AG04449 (cell line): ENCODE data around the gene DDX3X.
A peak's percentile ranks its signal among the peaks of the same experiment; 100 is the strongest.
"Not testable (repeated sequence)": the region's sequence is repeated elsewhere in the genome, so short reads cannot be mapped to it uniquely, and the experiment has no call there.

Experiments used
- CTCF ChIA-PET: fragments of 350-600 bp; formaldehyde crosslinking; extraction: SDS; loops from one replicate; lab custom pipeline; 2021; ENCODE audit warnings: antibody characterized with exemption; lab: Yijun Ruan, JAX
- POLR2A ChIA-PET: fragments of 400-600, 350-600 bp; formaldehyde crosslinking; extraction: SDS; loops from one replicate; lab custom pipeline; 2020; ENCODE audit warnings: antibody characterized with exemption, inconsistent platforms; lab: Yijun Ruan, JAX
- DNase-seq: peaks from one replicate; pipeline ENCODE4 v3.0.0-alpha.2; 2010; ENCODE audit warnings: low read depth, low spot score
- H3K4me3 ChIP-seq: 2 replicates; pipeline ENCODE4 v1.5.1; 2011; ENCODE audit warnings: low read depth, mild to moderate bottlenecking, control low read depth, low read length
- CTCF ChIP-seq: IDR thresholded peaks from one replicate; pipeline ENCODE4 v1.5.1; 2011; ENCODE audit warnings: mild to moderate bottlenecking, moderate library complexity, low read length, control low read depth, inconsistent platforms; ENCODE audit not compliant: insufficient read depth; ENCODE audit errors: missing control alignments

DDX3X gene

DNA sequence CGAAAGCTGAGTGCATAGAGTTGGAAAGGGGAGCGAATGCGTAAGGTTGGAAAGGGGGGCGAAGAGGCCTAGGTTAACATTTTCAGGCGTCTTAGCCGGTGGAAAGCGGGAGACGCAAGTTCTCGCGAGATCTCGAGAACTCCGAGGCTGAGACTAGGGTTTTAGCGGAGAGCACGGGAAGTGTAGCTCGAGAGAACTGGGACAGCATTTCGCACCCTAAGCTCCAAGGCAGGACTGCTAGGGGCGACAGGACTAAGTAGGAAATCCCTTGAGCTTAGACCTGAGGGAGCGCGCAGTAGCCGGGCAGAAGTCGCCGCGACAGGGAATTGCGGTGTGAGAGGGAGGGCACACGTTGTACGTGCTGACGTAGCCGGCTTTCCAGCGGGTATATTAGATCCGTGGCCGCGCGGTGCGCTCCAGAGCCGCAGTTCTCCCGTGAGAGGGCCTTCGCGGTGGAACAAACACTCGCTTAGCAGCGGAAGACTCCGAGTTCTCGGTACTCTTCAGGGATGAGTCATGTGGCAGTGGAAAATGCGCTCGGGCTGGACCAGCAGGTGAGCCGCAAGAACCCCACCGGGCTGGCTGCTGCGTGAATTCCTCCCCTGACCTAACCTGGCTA, at the start of gene DDX3X:
TSS of gene DDX3X (plus strand) at position 419 of the 619 bp plus-strand sequence. CDS start at position 510, 91 bp downstream.
- TF ChIP-seq CTCF = no peak
- H3K4me3 ChIP-seq = peak within 1 kb of the TSS; percentile 86
- no peak for DNase-seq
- POLR2A ChIA-PET = interaction anchor here (0.7 to 0.9 kb wide), 2 partner anchors 31 to 57 kb away, joined by 3 read pairs; no protein-coding TSS in a partner anchor
- CTCF ChIA-PET = no interaction called here

DNA sequence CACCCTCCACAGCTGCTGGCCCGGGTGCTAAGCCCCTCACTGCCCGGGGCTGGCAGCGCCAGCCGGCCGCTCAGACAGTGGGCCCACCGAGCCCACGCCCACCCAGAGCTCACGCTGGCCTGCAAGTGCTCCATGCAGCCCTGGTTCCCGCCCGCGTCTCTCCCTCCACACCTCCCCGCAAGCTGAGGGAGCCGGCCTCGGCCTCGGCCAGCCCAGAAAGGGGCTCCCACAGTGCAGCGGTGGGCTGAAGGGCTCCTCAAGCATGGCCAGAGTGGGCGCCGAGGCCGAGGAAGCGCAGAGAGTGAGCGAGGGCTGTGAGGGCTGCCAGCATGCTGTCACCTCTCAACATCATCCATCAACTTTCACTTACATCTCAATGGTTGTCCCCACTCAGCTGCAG, 48.0 kb upstream of the DDX3X start:
- CTCF ChIA-PET, POLR2A ChIA-PET, DNase-seq: not testable (repeated sequence)

GRCh38 chrX:41288641-41289040, 45.3 kb upstream of the DDX3X start:
- no peak for TF ChIP-seq CTCF
- DNase-seq = no peak
- CTCF ChIA-PET = no interaction called here
- POLR2A ChIA-PET = no interaction called here
- H3K4me3 ChIP-seq = no peak overlapping the region

More for the DNA sequence above, 48.0 kb upstream of the DDX3X start:
- not testable (repeated sequence) for H3K4me3 ChIP-seq

DNA sequence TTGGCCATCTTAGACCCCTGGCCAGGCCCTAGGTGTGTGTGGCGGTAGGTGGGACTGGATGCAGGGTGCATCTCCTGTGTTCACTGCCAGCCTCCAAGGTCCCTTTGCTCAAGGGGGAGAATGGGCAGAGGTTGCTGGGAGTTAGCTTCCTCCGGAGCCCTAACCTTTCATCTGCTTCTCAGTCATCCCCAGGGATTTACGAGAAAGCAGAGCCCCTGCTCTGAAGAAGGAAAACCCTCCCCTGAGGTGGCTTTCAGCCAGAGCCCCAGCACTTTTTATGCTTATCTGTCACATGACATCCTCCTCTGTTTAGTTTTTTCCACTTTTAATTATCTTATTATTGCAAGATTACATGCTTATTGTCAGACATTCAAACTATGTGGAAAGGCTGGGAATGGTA, 44.9 kb upstream of the DDX3X start:
- H3K4me3 ChIP-seq = no peak overlapping the region
- no peak for TF ChIP-seq CTCF
- DNase-seq = no peak
- POLR2A ChIA-PET = no interaction called here
- CTCF ChIA-PET = no interaction called here

- no peak overlapping the region for H3K4me3 ChIP-seq
- no peak for DNase-seq
- CTCF ChIA-PET = no interaction called here
- no peak for TF ChIP-seq CTCF
- POLR2A ChIA-PET = no interaction called here
These were observed 42.7 kb upstream of the DDX3X start for GRCh38 chrX:41291309-41291708.

GRCh38 chrX:41293269-41293668, 40.7 kb upstream of the DDX3X start:
- H3K4me3 ChIP-seq = no peak overlapping the region
- TF ChIP-seq CTCF = no peak
- no peak for DNase-seq
- ChIA-PET CTCF (no interaction called here), POLR2A (no interaction called here)

- TF ChIP-seq CTCF = no peak
- H3K4me3 ChIP-seq = no peak overlapping the region
- ChIA-PET POLR2A (no interaction called here), CTCF (no interaction called here)
- DNase-seq = no peak
These were observed 33.1 kb upstream of the DDX3X start for GRCh38 chrX:41300758-41301437.
